Left lobe of liver (tissue), 2 donors: ENCODE data around the gene GOLIM4. TPM values are rescaled to one million over a fixed set of nuclear protein-coding genes. Genes with fewer than 3 reads are reported as not detected.
A peak's percentile ranks its signal among the peaks of the same experiment; 100 is the strongest.

Experiments used
- ATAC-seq: fragments of 200-7000 bp; cut with Tn5 transposase; one replicate; pipeline ENCODE4 v1.9.1; 2020; ENCODE audit warnings: mild to moderate bottlenecking, moderate library complexity
- DNase-seq: peaks from one replicate; pipeline ENCODE4 v3.0.0-alpha.2; 2020; ENCODE audit warnings: low spot score
- total RNA-seq: library from RNA; stranded (reverse); gene quantifications from one replicate; pipeline ENCODE4 v1.2.1, GENCODE V29; 2021
- donor health status: DM: no; HTN: no; CAD: no; lungs with moderate emphysema.
- donor health status: DM: no; HTN: yes; CAD: no.

GOLIM4 gene
- total RNA-seq, 1 donor from 2014 or later = 39.2 TPM

DNA sequence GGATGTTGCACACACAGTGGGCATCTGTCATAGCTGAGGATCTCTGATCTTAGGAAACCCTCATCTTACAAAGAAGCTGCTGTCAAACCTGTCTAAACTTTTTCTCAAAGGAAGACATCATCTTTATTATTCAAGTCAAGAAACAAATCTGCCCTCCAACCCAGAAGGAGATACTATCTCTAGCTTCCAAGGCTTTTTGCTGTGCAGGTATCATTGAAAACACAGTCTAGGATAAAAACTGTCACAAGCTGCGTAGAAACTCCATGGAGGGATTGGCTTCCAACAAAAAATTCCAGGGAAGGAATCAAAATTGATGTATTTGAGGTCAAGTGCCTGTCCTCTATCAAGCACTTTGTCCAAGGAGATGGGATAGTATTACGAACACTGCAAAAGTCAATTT is 89.1 kb downstream of the GOLIM4 start:
- no peak for DNase-seq
- no peak for ATAC-seq

GRCh38 chr3:168003911-168004310 is 91.8 kb downstream of the GOLIM4 start:
- no peak for ATAC-seq

DNA sequence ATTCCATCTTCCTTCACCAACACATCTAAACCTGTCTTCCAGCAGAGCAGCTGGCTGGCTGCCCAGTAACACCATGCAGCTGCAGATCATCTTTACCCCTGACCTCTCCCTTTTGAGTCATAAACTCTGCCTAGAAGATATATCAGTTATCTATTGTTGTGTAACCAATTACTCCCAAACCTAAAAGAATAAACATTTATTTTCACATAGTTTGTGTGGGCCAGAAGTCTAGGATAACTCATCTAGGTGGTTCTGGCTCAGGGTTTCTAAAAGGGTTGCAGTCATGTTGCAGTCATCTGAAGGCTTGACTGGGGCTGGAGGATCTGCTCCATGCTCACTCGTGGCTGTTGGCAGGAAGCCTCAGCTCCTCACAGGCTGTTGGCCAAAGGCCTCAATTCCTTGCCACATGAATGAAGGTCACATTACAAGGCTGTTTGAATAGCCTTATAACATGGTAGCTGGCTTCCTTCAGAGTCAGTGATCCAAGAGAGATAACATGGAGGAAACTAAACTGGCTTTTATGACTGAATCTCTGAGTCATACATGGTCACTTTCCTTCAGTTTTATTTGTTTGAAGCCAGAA is 92.8 kb downstream of the GOLIM4 start:
- ATAC-seq = no peak
- DNase-seq = no peak

More at GRCh38 chr3:168003911-168004310, 91.8 kb downstream of the GOLIM4 start:
- no peak for DNase-seq

GRCh38 chr3:168001244-168001643 is 94.5 kb downstream of the GOLIM4 start:
- DNase-seq = no peak
- ATAC-seq = no peak

GRCh38 chr3:167998253-167998652 is 97.5 kb downstream of the GOLIM4 start:
- no peak for ATAC-seq
- no peak for DNase-seq

GRCh38 chr3:167996514-167996913 is 99.2 kb downstream of the GOLIM4 start:
- DNase-seq (no peak), ATAC-seq (no peak)

GRCh38 chr3:167992381-167992780 is 103.3 kb downstream of the GOLIM4 start:
- DNase-seq (no peak), ATAC-seq (no peak)

- no peak for ATAC-seq
- no peak for DNase-seq
Measured at GRCh38 chr3:167991213-167991612, 104.5 kb downstream of the GOLIM4 start.

DNA sequence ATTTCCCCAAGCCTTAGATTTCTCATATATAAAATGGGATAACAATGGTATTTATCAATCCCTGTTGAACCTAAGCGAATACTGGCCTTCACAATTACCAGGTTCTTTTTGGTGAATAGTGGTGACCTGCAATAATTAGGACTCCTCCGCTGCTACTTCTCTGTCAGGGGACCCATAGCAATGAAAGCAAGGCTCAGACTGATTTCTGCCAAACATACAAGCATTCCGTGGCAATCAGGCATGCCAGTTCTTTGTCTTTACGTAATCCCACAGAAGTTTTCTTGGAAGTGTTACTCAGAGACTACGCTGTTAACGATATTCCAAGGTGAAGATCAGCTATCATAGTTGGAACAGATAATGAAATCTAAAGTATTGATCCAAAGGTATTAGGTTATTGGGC is 105.7 kb downstream of the GOLIM4 start:
- ATAC-seq (no peak), DNase-seq (no peak)

GRCh38 chr3:167989066-167989465 is 106.7 kb downstream of the GOLIM4 start:
- ATAC-seq (no peak), DNase-seq (no peak)

- no peak for ATAC-seq
- DNase-seq = no peak
Measured at GRCh38 chr3:167983583-167983982, 112.1 kb downstream of the GOLIM4 start.

- DNase-seq (no peak), ATAC-seq (no peak)
Measured at GRCh38 chr3:167978486-167978885, 117.2 kb downstream of the GOLIM4 start.

DNA sequence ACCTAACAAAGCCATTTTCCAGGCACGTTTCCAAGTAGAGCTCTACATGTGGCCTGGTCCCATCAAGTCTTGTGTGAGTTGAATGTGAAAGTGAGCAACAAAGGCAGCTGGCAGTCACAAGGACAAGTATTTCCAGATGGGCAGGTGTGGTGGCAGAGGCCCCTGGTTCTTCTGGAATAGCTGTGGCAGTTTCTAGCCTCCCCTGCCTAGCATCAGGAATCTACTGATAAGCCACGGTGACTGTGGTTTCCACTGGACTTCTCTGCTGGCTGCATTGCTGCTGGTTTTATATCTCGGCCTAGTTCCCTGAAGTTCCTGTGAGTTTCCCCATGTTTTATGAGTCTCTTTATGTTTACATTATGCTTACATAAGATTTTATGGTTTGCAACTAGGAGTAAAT is 117.7 kb downstream of the GOLIM4 start:
- no peak for ATAC-seq

GRCh38 chr3:167976516-167977361 is 119.0 kb downstream of the GOLIM4 start:
- DNase-seq = no peak

More for the DNA sequence above, 117.7 kb downstream of the GOLIM4 start:
- DNase-seq = no peak

GRCh38 chr3:167973901-167974300 is 121.8 kb downstream of the GOLIM4 start:
- no peak for DNase-seq
- no peak for ATAC-seq

More at GRCh38 chr3:167976516-167977361, 119.0 kb downstream of the GOLIM4 start:
- ATAC-seq = no peak

GRCh38 chr3:167973046-167973445 is 122.7 kb downstream of the GOLIM4 start:
- DNase-seq = no peak
- ATAC-seq = no peak

DNA sequence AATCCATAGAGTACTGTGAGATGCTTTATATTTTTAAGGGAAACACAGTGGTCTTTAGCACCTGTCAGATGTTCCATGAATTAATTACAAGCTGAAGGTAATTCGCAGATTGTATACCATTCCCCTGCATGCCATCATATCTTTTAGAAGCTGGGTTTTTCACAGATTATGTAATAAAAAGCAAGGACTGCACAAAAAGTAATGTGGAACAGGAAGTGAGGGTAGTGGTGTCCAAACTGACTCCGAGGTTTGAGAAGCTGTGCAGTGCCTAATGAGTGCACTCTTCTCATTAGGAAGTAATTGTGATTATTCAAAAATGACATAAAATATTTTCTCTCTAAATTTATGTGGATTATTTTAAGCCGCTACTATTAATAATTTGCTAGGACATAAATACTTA is 123.2 kb downstream of the GOLIM4 start:
- ATAC-seq (no peak), DNase-seq (no peak)

- DNase-seq (no peak), ATAC-seq (peak; percentile 28)
Measured at GRCh38 chr3:167969548-167969947, 126.2 kb downstream of the GOLIM4 start.

GRCh38 chr3:167967257-167968036 is 128.3 kb downstream of the GOLIM4 start:
- ATAC-seq (no peak), DNase-seq (no peak)
